GF-D8 (cell line): ENCODE measurements around the gene MTCL1.

Experiments used
- DNase-seq: peaks from one replicate; lab custom pipeline; 2025; lab: John Stamatoyannopoulos, UW

Gene MTCL1

DNA sequence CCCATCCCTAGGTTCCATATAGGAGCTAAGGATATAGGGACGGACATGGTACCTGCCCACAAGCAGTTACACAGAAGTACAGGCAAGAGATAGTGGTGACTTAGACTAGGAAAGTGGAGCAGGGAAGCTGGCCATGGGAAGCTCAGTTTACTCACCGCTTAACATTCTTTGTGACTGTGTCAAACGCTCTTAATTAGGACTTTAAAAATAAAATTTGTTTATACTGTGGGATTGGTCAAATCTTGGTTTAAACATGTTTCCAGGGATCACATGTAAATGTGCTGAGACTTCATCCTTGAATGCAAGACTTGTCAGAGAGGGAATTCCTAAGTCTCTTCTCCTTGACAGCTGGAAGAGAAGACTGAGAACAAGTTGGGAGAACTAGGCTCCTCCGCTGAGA, 107.3 kb downstream of the MTCL1 start:
- DNase-seq = no peak

DNA sequence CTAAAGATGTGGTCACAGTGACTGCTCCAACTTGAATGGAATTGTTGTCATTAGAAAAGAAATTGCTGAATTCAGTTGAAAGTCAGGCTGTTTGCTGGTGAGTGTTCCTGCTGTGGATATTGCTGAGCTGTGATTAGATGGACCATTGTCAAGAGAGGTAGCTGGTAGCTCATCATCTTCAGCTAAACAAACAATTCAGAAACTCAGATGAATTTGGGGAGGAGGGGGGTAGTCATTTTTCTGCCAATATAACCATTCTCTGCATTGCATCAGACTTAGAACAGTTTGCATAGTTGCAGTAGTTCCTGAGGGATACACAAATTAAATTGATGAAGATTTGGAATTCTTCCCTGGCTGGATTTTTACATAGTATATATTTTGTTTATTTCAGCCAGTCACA, 108.3 kb downstream of the MTCL1 start:
- DNase-seq = no peak

DNA sequence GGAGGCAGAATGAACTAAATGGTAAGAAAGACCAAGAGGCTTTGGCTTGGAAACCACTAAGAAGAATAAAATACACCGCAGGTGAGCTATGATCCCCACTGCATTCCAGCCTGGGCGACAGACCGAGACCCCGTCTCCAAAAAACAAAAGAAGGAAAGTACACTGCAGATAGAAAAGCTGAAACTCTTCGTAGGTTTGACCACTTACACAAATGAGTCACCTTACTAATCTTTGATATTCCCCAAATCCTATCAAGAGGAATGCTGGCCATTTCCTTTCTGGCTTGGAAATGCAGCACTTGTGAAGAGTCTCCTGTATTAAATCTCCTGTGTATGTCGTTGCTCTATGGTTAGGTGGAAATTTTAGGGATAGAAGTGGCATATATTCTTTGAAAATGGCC, 108.8 kb downstream of the MTCL1 start:
- no peak for DNase-seq

DNA sequence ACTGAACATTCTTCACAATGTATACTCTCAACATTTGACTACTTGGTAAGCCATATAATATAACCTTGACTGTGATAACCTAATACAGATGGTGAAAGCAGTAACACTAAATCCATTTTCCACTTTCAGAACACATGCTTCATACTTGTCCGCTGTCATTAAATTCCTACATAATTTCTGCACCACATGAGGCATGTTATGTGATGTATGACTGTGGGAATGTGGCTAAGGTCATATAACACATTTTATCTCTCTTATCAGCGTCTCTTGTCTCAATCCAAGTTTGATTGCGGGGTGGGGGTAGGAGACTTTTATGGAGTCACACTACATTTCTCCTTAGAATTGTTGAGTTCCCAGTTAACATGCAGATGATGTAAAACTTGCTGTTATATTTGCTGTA, 110.9 kb downstream of the MTCL1 start:
- no peak for DNase-seq

DNA sequence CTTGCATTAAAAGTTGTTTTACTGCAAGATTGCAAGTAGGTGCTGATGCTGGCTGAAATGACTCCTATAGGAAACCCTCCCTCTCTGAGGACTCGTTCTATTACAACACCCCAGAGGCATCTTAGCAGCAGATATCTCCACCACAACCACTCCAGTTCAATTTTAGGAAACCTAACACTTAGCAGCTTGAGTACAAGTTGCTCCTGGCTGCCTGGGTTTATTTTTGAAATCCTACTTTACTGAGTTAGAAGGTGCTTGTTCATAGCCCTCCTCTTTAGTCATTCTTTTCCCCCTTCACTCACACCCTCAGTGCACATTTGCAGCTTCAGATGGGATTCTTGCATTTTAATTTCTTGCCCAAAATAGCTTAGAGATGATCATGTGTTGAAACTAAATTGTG, 111.5 kb downstream of the MTCL1 start:
- no peak for DNase-seq

DNA sequence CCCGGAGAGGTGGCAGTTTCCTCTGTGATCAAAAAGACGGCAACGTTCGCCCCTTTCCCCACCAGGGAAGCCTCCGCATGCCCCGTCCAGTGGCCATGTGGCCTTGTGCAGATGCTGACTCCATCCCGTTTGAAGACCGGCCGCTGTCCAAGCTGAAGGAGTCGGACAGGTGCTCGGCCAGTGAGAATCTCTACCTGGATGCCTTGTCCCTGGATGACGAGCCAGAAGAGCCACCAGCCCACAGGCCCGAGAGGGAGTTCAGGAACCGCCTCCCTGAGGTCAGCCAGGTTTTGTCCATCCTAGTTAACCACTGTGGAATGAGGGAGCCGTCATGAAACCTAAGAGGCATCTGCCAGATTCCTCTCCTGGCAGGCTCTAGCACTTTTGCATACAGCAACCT, 113.6 kb downstream of the MTCL1 start:
- DNase-seq = no peak

DNA sequence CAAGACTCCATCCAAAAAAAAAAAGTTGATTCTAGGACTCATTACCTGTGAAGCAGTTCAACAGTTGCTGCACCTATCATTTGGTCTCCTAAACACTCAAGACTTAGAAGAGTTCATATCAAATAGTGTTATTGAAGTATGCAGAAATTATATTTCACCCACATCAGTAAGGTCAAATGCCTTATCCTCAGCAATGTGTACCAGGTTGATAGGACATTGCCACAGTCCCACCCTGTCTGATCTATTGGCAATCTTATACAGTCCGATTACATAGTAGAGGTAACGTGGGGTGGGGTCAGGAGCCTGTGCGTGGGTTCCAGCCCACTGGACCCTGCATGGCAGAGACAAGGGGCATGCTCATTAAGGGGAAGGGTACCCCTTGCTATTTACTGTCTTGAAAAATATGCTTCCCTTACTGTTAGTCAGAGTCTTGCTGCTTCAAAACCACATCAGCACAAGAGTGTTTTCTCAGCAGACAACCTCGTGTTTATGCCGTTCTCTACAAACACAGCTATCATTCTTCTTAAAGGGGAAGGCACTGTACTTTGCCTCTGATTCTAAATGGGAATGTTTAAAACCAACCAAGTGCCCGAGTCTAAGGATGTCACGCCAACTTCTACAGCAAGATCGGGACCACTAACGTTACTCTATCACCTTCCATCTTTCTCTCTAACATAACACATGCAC, 115.2 kb downstream of the MTCL1 start:
- no peak for DNase-seq

DNA sequence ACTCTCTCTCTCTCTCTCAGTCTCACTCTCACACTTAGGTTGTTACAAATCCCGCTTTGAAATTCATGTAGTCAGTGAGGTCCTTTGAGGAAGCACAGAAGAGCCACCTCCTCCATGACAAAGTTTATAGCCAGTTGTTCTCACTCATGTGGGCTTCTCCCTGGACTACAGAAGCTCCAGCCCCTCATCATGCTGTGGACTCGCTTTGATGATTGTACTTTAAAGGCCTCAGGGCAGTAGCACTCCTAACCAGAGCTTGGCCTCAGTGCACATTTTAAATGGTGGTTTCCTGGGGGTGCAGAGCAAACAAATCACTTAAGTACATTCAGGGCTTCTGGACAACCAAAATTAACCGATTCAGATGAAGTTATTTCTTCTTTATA, 115.7 kb downstream of the MTCL1 start:
- no peak for DNase-seq

DNA sequence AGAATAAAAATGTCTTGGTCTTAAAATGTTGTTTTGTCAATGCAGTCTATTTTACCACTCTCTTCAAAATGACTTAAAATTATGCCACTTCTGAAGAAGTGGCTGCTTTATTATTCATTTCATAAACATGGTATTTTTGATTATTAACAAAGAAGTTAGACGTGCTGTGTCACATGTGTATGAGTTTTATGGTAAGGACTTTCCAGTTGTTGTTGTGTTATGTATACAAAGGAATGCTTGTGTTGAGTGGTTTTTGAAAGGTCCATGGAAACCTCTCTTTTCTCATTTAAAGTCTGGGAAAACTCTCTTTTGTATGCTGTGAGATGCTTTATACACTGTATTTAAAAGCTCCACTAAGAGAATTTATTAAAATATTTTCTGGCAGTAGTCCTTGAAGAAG, 116.2 kb downstream of the MTCL1 start:
- DNase-seq = no peak

DNA sequence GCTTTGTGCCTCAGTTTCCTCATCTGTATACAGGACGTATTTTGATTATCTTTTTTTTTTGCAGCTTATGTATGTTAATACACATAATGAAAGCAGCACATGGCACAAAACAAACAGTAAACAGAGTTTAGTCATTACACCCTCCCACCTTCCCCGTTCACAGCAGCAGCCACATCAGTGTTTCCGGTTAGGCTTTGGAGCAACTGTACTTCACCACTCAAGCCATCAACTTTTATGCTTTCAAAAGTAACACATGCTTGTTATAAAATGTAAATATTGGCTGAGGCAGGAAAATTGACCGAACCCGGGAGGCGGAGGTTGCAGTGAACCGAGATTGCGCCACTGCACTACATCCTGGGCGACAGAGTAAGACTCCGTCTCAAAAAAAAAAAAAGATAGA, 117.3 kb downstream of the MTCL1 start:
- DNase-seq = no peak

DNA sequence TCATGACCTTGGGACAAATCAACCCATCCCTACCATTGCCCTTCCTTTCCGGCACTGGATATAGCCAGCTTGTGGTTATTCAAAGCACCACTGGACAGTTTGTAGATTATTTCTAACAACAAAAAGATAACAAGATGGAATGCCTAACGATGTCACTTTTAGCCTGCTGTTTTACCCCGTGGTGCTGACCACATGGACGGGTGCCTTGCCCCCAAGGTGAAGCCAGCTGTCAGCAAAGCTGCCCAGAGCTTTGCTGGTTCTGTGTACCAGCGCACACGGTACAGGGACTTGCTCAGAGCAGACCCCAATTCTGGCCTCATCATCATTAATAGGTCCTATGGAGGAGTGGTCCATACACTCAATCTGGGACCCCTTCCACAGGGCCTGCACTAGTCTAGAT, 118.2 kb downstream of the MTCL1 start:
- DNase-seq = no peak

DNA sequence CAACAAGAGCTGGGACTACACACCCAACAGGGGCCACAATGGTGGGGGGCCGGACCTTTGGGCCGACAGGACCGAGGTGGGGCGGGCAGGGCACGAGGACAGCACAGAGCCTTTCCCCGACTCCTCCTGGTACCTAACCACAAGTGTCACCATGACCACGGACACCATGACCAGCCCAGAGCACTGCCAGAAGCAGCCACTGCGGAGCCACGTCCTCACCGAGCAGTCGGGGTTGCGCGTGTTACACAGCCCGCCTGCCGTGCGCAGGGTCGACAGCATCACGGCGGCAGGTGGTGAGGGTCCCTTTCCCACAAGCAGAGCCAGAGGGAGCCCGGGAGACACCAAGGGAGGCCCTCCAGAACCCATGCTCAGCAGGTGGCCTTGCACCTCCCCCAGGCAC, 119.5 kb downstream of the MTCL1 start:
- DNase-seq = no peak

DNA sequence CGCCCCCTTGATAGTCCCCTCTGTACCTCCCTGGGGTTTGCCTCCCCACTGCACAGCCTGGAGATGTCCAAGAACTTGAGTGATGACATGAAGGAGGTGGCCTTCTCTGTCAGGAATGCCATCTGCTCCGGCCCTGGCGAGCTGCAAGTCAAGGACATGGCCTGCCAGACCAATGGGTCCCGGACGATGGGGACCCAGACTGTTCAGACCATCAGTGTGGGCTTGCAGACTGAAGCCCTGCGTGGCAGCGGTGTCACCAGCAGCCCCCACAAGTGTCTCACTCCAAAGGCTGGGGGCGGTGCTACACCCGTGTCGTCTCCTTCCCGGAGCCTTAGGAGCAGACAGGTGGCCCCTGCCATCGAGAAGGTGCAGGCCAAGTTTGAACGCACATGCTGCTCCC, 119.9 kb downstream of the MTCL1 start:
- no peak for DNase-seq

DNA sequence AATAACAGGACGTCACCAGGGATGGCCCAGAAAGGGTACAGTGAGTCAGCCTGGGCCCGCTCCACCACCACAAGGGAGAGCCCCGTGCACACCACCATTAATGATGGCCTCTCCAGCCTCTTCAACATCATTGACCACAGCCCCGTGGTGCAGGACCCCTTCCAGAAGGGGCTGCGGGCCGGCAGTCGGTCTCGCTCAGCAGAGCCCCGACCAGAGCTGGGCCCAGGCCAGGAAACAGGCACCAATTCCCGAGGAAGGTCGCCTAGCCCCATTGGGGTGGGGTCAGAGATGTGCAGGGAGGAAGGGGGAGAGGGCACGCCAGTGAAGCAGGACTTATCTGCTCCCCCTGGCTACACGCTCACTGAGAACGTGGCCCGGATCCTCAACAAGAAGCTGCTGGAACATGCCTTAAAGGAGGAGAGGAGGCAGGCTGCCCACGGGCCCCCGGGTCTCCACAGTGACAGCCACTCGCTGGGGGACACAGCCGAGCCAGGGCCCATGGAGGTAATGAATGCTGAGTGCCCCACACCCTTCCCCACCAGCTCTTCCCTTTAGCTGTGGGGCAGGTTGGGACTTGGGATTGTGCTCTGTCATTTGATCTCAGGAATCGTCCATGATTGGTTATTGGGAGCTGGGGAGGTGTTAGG, 120.5 kb downstream of the MTCL1 start:
- DNase-seq = no peak

DNA sequence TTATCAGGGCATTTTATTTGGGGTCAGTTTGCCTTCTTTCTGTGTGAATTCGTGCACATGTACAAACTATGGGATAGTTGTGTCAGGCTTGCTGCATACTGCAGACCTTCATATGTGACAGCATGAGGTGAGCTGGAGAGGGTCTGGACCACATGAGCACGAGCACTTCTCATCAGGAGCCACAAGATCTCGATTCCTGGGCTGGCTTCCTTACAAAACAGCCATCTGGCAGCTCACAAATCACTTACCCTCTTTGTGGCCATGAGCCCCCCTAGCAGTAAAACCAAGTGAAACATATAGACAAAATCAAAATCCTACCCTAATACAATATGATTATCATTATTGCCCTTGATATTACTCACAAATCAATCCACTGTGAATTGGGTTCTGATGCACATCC, 121.2 kb downstream of the MTCL1 start:
- DNase-seq = no peak

DNA sequence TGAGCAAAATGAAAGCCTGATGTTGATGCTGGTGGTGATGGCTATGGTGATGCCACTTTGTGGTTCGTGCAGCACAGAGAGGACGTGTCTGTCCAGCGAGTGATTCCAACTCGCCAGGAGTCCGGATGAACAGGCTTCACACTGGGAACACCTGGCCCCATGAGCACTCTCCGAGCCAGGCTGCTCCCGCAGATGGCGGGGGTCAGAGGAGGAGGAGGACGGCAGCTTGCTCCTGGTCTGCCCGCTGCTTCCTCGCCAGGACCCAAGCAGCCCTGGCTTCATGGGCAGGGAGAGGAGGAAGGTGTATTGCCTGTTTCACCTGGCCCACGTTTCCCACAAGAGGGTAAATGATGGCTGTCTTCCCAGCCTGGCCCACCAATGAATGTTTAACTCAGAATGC, 121.6 kb downstream of the MTCL1 start:
- no peak for DNase-seq

DNA sequence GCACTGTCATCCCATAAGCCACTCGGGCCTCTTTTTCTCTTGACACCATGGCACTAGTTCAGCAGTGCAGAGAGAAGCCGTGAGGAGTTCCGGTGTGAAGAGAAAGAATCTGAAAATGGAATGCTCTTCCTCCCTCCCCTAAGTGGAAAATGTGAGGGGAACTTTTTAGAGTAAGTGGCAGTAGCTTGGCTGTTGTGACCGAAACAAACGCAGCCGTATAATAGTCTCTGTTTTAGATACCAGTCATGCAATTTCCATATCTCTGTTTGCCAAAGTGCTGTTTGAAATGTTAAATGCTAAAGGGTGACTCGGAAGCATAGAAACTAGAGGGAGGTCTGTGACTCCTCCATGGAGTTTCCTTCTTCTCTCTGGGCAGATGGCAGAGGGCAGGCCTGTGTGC, 122.9 kb downstream of the MTCL1 start:
- DNase-seq = peak; percentile 48

DNA sequence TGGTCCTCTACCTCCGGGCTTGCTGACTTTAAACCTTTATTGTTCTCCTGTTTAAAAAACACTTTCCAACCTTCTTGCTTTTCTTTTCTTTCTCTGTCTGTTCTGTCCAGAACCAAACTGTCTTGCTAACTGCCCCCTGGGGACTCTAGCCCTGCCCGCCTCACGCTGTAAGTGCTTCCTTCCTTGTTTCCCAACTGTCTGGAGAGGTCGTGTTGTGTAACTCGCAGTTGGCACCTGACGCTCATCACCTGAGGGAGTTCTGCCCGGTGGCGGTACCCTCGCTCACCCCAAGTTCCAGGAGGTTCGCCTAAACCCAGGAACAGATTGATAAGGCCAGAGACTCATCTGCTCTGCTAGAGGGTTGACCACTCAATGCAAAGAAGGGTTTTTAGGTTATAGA, 123.4 kb downstream of the MTCL1 start:
- peak; percentile 59 for DNase-seq

DNA sequence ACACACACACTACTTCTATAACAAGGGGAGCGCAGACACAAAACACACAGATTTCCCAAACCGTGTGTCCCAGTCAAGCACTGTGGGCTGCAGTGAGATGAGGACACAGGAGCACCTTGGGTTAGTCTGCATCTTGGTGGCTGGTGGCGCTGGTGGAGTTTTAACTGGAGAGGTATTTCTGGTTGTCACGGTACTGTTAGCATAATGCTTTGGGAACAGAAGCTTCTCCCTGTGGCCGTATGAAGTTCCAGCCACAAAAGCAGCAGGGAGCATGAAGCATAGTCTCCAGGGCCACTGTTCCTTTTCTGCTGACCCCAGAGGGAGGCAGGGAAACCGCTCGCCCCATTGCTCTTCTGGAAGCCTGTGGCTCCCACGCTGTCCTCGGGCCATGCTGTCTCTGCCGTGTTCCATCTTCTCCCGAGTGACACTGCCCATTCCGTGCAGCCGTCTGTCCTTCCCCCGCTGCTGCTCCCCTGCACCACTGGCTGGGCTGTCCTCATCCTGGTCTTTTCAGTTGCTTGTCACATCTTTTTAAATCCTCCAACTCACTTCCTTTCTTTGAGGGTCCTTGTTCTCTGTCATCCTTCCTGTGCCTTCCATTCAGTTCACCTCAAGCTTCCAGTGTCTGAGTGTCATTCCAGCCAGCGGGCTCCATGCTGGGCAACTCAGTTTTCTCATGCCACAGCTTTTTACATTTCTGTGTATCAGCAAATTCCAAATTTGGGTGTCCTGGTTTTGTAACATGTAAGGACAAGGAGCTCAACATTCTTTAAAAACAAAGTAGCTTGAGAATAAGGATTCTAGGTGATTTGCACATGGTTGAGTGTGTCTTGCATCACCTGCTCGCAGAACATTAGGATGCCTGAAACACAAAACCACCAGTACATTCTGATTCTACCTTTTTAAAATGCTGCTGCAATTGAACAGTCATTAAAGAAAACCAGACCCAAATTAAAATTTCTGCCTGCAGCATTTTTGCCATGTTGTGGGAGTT, 125.0 kb downstream of the MTCL1 start:
- DNase-seq = no peak

DNA sequence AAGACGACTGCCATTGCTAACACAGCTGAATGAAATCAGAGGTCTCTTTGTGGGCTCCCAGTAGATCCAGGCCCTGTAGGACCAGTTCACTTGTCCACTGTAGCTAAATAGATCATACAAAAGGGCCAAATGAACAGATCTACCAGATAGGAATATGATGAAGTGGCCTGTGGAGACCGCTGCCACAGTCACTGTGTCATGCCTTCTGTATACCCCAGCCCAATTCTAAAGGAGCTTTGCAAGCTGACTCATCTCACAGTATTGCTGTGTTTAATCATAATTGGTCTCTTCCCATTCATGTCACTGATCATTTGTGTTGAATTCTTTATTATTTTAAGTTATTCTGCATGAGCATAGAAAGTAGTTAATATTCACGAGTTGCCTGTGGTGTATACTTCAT, 125.8 kb downstream of the MTCL1 start:
- no peak for DNase-seq

DNA sequence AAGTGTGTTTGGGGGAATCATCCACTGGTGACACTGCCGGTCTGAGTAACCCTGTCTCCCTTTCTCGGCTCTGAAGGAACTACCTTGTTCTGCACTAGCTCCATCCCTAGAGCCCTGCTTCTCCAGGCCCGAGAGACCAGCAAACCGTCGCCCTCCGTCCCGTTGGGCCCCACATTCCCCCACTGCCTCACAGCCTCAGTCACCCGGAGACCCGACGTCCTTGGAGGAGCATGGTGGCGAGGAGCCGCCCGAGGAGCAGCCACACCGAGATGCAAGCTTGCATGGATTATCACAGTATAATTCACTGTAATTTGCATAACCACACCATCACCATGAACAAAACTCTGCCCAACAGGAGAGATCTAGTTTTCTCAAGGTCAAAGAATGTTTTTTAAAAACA, 126.2 kb downstream of the MTCL1 start:
- no peak for DNase-seq

DNA sequence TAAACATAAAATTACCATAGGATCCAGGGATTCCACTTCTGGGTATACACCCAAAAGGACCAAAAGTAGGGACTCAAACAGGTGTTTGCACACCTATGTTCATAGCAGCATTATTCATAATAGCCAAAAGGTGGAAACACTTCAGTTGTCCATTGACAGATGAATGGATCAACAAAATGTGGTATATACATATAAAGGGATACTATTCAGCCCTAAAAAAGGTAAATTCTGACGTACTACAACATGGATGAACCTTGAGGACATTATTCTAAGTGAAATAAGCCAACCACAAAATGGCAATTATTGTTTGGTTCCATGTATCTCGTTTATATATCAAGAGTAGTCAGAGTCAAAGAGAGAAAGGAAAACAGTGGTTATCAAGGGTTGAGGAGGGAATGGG, 128.1 kb downstream of the MTCL1 start:
- no peak for DNase-seq

DNA sequence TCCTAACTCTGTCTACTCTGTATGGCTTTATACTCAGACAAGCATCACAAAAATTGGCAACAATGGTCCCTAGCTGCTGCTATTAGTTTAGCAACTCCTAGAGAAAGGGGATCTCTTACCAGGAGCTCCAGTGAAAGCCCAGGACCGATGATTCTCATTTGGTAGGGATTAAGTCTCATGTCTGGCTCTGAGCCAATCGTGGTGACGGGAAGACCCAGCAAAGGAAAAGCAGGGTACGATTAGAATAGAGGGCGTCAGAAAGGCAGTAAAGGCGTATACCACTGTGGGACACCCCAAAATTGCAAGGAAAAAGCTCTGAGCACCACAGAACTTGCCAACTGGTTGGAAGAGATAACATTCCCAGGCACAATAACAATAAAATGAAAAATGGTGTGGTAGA, 129.5 kb downstream of the MTCL1 start:
- no peak for DNase-seq
